Measurements from ENCODE around the gene GNAS-AS1. TPM values are rescaled to one million over a fixed set of nuclear protein-coding genes. Genes with fewer than 3 reads are reported as not detected.

GNAS-AS1 gene
- under 1 TPM in 1 of 6 donors, not detected in 5; 0.35 TPM for polyA plus RNA-seq (ENCODE audit: low read depth in 6 of 6)

DNA sequence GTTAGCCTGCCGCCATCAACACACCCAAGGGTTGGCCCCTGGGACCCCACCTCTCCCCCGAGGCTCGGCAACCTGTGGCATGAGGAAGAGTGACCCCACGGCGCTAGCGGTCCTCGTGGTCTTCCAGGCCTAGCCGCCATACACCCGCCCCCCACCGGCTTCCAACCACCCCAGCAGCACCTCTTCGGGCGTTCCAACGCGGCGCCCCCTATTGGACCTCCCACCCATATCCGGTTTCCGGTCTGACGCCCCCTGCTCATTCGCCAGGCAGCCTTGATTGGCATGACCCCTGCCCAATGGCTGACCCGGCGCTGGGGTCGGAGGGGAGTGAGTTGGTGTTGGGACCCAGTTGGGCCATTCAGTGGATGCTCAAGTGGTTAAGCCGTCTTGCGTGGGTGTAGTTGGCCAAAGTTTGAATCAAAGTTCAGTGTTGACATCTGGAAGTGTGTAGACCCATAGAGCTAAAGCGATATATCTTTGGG, at the start of gene GNAS-AS1:
TSS of gene GNAS-AS1 (minus strand) at position 210 of the 482 bp plus-strand sequence.
- Mint-ChIP-seq H3K4me3 (peak within 1 kb of the TSS; percentile 80 to 94 (median 89)), H3K36me3 (no peaks in the 10 kb centered on the region), H3K27me3 (peaks cover 35 to 79% (median 48%) of the 10 kb centered on the region in 3 donors), H3K9me3 (peaks cover 0 to 6% (median 0%) of the 10 kb centered on the region in 7 donors), H3K4me1 (peaks cover 24 to 44% (median 31%) of the 10 kb centered on the region in 3 donors), H3K27ac (peak within 1 kb of the TSS in 1 of 6 donors; percentile 12)
- DNase-seq (peak; percentile 60), ATAC-seq (ENCODE audit: low read depth in 2 of 2) (peak; percentile 77)

DNA sequence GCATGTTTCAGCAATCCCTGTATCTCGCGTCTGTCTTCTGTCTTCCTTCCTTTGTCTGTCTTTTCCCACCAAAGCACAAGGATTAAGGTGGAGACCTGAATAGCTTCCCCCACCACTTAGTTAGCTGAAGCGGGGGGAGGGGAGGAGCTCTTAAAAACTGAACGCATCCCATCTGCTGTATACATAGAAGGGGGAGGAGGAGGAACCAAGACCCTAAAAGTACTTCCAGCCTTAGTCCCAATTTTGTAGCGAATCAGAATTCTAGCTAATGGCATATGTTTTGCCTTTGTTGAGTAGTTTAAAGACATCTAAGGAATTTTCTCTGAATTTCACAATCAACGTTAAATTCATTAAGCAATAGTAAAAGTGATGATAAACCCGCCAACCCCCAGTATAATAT, 49.7 kb upstream of the GNAS-AS1 start:
- DNase-seq (no peak), ATAC-seq (ENCODE audit: low read depth in 2 of 2) (no peak)
- H3K4me1 Mint-ChIP-seq: peaks cover 56 to 76% (median 69%) of the 10 kb centered on the region in 3 donors
- no peak overlapping the region for H3K4me3 Mint-ChIP-seq
- H3K27me3 Mint-ChIP-seq: no peaks in the 10 kb centered on the region
- H3K9me3 Mint-ChIP-seq: no peaks in the 10 kb centered on the region
- peaks cover 8 to 16% of the 10 kb centered on the region in 2 donors for H3K36me3 Mint-ChIP-seq
- H3K27ac Mint-ChIP-seq: peak overlapping the region in 4 of 6 donors; percentile 30 to 86 (median 48)

DNA sequence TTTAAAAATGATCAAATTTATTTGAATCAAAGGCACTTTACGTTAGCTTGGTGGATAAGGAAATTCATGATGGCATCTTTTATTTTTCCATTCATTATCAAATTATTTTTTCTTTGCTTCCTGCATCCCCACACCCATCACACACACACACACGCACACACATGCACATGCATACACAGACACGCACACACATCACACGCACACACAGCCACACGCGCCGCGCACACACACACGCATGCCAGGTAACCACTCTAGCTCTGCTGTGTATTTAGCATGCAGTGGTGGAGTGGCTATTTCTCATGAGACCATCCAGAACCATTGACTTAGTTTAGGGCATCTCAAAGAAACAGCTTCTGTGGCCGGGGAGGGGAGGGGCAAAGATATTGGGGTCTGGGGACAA, 48.8 kb upstream of the GNAS-AS1 start:
- Mint-ChIP-seq H3K27ac (peak overlapping the region in 5 of 6 donors; percentile 24 to 93 (median 86)), H3K36me3 (peaks cover 7 to 8% of the 10 kb centered on the region in 2 donors), H3K27me3 (no peaks in the 10 kb centered on the region), H3K9me3 (no peaks in the 10 kb centered on the region), H3K4me1 (peaks cover 64 to 82% (median 78%) of the 10 kb centered on the region in 3 donors), H3K4me3 (no peak overlapping the region)
- ATAC-seq (ENCODE audit: low read depth in 2 of 2): no peak
- no peak for DNase-seq

DNA sequence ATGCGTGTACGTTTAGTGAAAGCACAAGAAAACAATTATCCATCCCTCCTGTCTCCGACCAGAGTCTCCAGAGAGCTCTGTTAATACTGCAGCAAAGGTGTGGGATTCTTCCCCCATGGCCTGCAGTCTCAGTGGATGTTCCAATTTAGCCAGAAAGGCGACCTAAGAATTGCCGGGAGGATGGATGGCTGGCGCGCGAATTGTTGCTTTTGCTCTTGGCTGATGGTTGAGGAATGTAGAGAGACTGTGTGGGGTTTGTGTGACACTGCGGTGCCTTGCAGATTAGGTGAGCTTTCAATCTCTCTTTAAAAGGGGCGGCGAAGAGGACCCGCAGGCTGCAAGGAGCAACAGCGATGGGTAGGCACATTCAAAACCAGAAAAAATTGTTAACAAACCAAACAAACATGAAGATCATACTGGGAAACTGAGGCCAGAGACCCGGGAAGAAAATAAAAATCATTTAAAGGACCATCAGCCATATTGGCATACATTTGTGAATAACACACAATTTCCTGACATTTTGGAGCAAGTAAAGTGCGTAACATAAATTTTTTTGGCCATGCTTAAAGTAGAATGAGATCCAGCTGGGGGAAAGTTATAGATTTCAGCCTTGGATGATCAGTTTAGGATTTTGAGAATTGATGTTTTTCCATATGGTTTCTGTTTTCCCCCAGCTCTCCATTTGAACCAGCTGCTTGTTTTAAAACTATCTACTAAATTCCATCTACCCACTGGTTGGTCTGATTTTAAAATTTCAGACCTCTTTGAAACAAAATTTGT, 48.1 kb upstream of the GNAS-AS1 start:
- H3K27ac Mint-ChIP-seq: peak overlapping the region in 4 of 6 donors; percentile 43 to 87 (median 70)
- H3K27me3 Mint-ChIP-seq: no peaks in the 10 kb centered on the region
- H3K9me3 Mint-ChIP-seq: no peaks in the 10 kb centered on the region
- no peak for DNase-seq
- H3K4me1 Mint-ChIP-seq: peaks cover 63 to 88% (median 80%) of the 10 kb centered on the region in 3 donors
- ATAC-seq (ENCODE audit: low read depth in 2 of 2): no peak
- H3K4me3 Mint-ChIP-seq: no peak overlapping the region
- H3K36me3 Mint-ChIP-seq: peaks cover 4 to 6% of the 10 kb centered on the region in 2 donors

DNA sequence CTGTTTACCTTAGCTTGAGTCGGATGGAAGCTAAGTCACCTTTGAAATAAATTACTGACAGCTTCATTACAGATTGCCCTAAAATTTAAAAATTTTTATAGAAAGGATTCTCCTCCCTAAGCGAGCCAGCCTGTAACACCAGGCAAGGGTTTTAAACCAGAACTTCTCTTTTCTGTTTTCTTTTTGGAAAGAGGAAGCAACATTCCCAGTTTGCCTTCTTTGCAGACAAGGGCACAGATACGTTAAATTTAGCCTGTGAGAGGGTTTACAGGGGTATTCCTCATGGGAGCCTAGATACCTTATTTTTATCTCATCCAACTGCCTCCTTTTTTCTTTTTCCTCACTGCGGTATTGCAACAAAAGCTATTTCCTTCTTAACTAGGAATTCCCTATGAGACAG, 46.8 kb upstream of the GNAS-AS1 start:
- Mint-ChIP-seq H3K9me3 (no peaks in the 10 kb centered on the region), H3K27me3 (no peaks in the 10 kb centered on the region), H3K36me3 (no peaks in the 10 kb centered on the region), H3K4me3 (peak overlapping the region in 2 of 8 donors; percentile 46 to 60), H3K4me1 (peaks cover 65 to 87% (median 82%) of the 10 kb centered on the region in 3 donors), H3K27ac (peak overlapping the region in 4 of 6 donors; percentile 56 to 96 (median 71))
- no peak for ATAC-seq (ENCODE audit: low read depth in 2 of 2)
- DNase-seq: no peak

DNA sequence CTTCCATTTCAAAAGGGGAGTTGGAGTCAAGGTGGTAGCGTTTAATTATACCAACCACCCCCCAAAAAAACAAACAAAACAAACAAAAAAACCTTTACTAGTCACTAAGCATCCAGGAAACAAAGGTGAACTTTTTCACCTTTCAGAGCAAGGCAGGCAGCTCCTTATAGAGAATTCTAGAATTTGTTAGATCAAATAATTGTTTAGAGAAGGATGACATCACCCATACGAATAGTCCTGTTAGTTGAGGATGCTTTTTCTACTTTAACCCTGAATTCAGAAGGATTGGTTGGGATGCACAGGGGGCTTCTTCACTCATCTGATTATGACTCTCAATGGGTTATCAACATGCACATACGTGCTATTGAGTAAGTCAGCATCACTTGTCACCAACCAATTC, 46.1 kb upstream of the GNAS-AS1 start:
- Mint-ChIP-seq H3K4me1 (peaks cover 65 to 82% (median 81%) of the 10 kb centered on the region in 3 donors), H3K27ac (peak overlapping the region in 2 of 6 donors; percentile 44 to 96), H3K27me3 (no peaks in the 10 kb centered on the region), H3K36me3 (peaks cover 0 to 6% of the 10 kb centered on the region in 2 donors), H3K4me3 (peak overlapping the region in 2 of 8 donors; percentile 46 to 79), H3K9me3 (no peaks in the 10 kb centered on the region)
- DNase-seq (no peak), ATAC-seq (ENCODE audit: low read depth in 2 of 2) (no peak)

DNA sequence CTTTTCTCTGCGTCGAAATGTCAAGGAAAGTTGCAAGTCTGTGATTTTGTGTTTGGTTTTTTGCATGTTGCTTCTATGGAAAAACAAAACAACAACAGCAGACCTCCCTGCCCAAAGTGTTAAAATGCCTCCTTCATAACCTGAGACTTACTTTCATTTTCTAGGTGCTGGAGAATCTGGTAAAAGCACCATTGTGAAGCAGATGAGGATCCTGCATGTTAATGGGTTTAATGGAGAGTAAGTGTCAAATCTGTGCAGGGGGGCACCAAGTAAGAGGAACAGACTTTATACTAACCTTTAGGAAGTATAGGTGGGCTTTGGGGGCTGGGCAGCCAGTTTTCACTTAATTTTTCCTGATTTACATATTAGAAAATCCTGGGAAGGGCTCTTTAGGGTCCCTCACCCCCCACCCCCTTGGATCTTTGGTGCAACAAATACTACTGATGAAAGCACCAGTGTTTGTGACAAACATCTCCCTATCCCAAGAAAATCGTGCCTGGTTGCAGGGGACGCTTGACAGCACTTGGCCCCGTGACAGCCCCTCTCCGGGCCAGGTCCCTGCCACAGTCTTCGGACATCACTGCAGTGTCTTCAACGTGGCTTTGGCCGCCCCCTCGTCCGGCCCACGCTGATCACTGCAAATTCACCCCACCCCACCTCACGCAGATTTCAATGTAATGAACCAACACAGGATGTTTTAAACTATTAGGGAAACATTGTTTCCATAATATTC, 44.9 kb upstream of the GNAS-AS1 start:
- DNase-seq (no peak), ATAC-seq (ENCODE audit: low read depth in 2 of 2) (no peak)
- Mint-ChIP-seq H3K27ac (peak overlapping the region in 5 of 6 donors; percentile 47 to 96 (median 78)), H3K27me3 (no peaks in the 10 kb centered on the region), H3K9me3 (no peaks in the 10 kb centered on the region), H3K4me1 (peaks cover 58 to 73% (median 70%) of the 10 kb centered on the region in 3 donors), H3K36me3 (peaks cover 0 to 9% of the 10 kb centered on the region in 2 donors), H3K4me3 (peak overlapping the region in 6 of 8 donors; percentile 55 to 86 (median 76))

DNA sequence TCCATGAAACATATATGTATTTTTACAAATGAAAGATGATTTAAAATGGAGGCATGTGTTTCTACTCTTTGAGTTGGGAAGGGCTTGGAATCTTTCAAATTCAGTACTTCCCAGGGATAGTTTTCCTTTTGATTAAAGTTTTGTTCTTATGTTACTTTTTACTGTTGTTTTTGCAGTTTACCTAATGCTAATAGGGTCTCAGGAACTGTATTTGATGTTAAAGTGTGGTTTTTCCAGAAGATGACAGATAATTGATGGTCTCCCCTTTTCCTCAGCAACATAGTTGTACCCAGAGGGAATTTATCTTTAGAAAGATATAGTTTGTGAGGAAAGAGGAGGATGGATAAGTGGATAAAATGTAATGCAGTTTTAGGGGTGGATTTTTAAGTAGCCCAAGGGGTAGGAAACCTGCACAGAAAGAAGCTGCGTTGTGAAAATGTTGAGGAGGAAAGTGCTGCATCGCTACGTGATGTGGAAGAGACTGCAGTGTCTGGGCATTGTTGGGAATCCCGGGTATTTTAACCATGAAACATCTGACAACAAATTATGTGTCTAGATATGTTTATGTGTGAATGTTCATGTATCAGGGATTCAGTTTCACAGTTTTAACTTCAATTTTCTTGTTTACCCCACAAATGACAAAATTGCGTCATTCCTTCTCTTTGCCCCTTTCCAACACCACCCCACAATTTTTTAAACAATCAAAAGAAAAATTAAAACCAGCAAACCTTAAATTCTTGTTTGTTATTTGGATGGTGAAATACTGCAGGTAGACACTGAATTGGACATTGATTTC, 44.1 kb upstream of the GNAS-AS1 start:
- DNase-seq: no peak
- peak overlapping the region in 5 of 6 donors; percentile 20 to 96 (median 50) for H3K27ac Mint-ChIP-seq
- H3K4me1 Mint-ChIP-seq: peaks cover 56 to 65% (median 62%) of the 10 kb centered on the region in 3 donors
- H3K36me3 Mint-ChIP-seq: peaks cover 0 to 9% of the 10 kb centered on the region in 2 donors
- no peaks in the 10 kb centered on the region for H3K9me3 Mint-ChIP-seq
- ATAC-seq (ENCODE audit: low read depth in 2 of 2): no peak
- no peaks in the 10 kb centered on the region for H3K27me3 Mint-ChIP-seq
- peak overlapping the region in 7 of 8 donors; percentile 4 to 96 (median 56) for H3K4me3 Mint-ChIP-seq

DNA sequence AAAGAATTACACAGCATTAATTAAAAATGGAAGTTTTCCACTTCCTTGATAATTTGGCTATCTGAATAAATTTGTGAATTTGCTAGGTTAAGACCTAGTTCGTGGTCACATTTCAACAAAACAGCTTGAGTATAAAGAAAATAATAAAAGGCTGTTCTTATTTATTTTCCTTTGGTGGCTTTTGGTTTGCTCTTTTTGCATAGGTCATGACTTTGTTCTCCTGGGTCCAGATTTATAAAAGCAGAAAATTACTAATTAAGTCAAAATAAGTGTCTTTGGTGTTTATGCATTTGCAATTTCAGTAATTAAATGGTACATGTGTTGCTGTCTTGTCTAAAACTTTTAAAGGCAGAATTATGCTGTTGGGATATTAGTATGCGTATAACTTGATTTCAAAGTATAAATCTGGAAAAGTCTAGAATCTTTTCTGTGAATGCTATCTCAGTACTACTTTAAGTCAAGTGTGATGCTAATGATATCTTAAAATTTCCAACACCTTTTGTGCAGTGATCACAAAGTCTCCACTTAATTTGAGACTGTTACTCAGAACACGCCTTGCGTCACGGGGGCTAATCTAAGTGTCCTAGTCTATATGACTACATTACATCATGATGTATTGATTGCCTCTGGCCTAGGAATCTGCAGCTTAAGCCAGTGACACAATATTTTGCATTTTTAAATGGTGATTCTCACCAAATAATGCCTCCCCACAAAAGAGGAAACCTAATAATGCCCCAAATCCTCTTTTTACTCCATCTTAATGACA, 42.8 kb upstream of the GNAS-AS1 start:
- no peak for ATAC-seq (ENCODE audit: low read depth in 2 of 2)
- peaks cover 0 to 9% of the 10 kb centered on the region in 2 donors for H3K36me3 Mint-ChIP-seq
- peak overlapping the region in 7 of 8 donors; percentile 72 to 98 (median 82) for H3K4me3 Mint-ChIP-seq
- no peak for DNase-seq
- no peaks in the 10 kb centered on the region for H3K27me3 Mint-ChIP-seq
- H3K9me3 Mint-ChIP-seq: peaks cover 0 to 2% (median 0%) of the 10 kb centered on the region in 7 donors
- H3K27ac Mint-ChIP-seq: peak overlapping the region; percentile 37 to 96 (median 67)
- peaks cover 48 to 58% (median 51%) of the 10 kb centered on the region in 3 donors for H3K4me1 Mint-ChIP-seq

DNA sequence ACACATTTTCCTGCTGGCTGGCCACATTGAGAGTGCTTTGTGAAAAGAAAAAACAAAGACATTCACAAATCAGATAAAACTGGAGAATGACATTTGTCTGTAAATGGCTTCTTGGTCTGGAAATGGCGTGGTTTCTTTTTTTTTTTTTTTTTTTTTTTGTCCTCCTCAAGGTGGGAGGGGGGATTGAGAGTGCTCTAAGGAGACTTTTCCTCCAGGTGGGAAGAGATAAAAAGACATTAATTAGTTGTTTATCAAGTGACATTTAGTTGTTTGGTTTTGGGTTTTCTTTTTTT, 42.2 kb upstream of the GNAS-AS1 start:
- ATAC-seq (ENCODE audit: low read depth in 2 of 2) (no peak), DNase-seq (no peak)
- Mint-ChIP-seq H3K4me1 (peaks cover 47 to 54% (median 49%) of the 10 kb centered on the region in 3 donors), H3K9me3 (peaks cover 0 to 2% (median 0%) of the 10 kb centered on the region in 7 donors), H3K36me3 (peaks cover 0 to 9% of the 10 kb centered on the region in 2 donors), H3K4me3 (peak overlapping the region; percentile 86 to 98 (median 94)), H3K27me3 (no peaks in the 10 kb centered on the region), H3K27ac (peak overlapping the region; percentile 95 to 99 (median 98))

DNA sequence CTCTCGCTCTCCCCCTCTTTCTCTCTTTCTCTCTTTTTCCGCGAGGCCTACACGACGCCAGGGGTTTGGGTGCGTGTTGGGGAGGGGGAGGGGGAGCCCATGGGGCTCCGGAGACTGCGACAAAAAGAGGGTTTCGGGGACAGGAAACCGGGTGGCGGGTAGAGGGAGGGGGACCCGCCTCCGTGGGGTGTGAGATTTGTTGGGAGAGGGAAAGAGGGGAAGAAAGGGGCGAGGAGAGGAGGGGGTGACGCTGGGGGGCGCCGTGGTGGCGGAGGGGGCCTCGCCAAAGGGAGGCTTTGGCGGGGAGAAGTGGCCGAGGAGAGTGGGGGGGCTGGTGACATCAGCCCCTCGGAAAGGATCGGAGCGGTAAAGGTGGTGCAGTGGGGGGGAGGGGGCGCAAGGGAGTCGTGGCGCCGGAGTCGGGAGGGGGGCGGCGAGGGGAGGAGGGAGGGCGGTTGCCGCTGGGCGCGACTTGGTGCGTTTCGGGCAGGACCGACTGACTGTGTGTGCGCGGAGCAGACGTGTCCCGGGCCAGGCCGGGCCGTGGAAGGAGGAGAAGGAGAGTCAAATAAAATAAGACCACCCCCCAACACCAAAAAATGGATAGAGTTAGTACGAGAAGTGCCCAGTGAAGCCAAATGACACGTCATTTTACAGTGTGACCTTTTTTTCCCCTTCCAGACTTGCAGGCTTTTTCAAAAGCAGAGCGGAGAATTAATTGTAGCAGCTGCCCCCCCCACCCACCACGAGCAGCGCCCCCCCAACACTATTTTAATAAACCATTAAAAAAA, 41.6 kb upstream of the GNAS-AS1 start:
- ATAC-seq (ENCODE audit: low read depth in 2 of 2): peak; percentile 15 to 22
- peak; percentile 65 for DNase-seq
- Mint-ChIP-seq H3K36me3 (peaks cover 0 to 9% of the 10 kb centered on the region in 2 donors), H3K9me3 (peaks cover 0 to 2% (median 0%) of the 10 kb centered on the region in 7 donors), H3K27ac (peak overlapping the region; percentile 95 to 99 (median 98)), H3K4me1 (peaks cover 42 to 52% (median 50%) of the 10 kb centered on the region in 3 donors), H3K27me3 (no peaks in the 10 kb centered on the region), H3K4me3 (peak overlapping the region; percentile 86 to 98 (median 94))

Measured in naive B cell (primary cell).